IPS-11a (cell line): ENCODE data around the gene UTS2R.
"Not testable (repeated sequence)": the region's sequence is repeated elsewhere in the genome, so short reads cannot be mapped to it uniquely, and the experiment has no call there.

Source experiments
- H3K4me3 ChIP-seq: one replicate; pipeline ENCODE4 v1.5.1; 2013; ENCODE audit warnings: low read depth, low read length, control low read depth

The UTS2R gene

GRCh38 chr17:82353484-82353883, 18.1 kb upstream of the UTS2R start:
- no peak overlapping the region for H3K4me3 ChIP-seq

DNA sequence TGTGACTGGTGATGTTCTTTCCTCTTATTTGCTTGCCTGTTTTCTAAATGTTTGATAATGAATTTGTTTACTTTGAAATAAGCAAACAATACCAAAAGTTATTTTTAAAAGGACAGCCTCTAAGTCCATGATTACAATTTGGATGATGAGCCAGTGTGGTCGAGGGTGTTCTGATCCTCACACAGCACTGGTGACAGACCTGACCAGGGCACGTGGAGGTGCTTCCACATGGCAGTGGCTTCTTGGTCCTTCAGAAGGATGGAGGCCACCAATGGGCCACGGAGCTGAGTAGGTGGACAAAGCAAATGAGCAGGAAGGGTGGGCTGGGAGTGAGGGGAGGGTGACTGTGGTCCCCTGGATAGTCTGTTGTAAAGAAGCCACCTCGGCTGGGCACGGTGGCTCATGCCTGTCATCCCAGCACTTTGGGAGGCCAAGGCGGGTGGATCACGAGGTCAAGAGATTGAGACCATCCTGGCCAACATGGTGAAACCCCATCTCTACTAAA, 16.7 kb upstream of the UTS2R start:
- no peak overlapping the region for H3K4me3 ChIP-seq

DNA sequence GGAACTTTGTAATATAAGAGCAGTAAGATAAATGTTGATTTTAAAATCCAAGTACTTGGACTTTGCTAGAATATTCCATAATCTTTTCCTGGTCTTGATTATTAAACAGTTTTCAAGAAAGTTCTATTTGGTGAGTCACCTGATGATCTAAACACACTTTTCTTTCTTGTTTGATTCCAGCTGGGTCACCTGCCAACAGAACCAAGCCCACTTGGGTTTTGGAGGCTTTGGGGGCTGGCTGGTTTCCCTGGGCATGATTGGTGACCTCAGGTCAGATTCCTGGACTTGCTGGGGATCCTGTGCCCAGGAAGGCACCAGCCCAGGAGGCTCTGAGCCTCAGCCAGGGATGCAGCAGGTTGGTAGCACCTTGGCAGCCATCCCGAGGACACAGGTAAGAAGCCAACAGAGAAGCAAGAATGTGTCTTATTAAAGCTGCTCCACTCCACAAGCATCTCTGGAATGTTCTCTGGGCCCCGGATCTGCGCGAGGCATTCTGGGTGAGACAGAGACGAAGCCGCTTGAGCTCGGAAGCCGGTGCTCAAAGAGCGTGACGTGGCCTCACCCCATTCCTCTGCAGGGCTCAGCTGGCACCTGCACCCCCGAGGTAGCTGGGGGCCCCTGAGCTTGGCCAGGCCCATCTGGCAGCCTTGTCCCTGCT, 15.7 kb upstream of the UTS2R start:
- no peak overlapping the region for H3K4me3 ChIP-seq

DNA sequence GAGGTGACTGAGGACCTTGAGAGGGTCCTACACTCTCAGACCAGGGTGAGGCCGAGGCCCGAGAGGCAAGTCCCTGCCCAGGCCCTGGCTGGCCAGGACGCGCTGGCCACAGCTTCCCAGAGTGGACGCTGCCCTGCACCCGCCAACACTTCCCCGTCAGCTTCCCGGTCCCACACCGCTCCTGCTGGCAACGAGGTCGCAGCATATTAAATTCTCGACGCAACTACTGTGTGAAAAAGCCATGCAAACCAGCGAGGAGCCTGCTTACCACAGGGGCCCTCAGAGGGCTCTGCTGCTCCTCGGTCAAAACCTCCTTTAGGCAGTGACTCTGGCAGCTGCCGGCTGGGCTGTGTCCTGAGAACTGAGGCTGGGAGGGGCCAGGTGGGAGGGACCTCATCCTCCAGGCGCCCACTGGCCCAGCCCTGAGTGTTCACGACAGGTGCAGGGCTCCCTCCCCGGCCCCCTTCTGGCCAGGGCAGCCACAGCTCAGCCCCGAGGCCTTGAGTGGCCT, 14.7 kb upstream of the UTS2R start:
- H3K4me3 ChIP-seq, result no peak overlapping the region

- H3K4me3 ChIP-seq, result no peak overlapping the region
Observed at GRCh38 chr17:82357394-82357793, 14.2 kb upstream of the UTS2R start.

- H3K4me3 ChIP-seq, result no peak within 1 kb of the TSS
Observed at GRCh38 chr17:82358465-82359350, 12.9 kb upstream of the UTS2R start, which contains the start of gene TEX19. TEX19 (plus strand) TSS chr17:82359247; CDS start chr17:82362151, 2,904 bp downstream.

- not testable (repeated sequence) for H3K4me3 ChIP-seq
Observed at GRCh38 chr17:82359451-82360074, 12.0 kb upstream of the UTS2R start.

DNA sequence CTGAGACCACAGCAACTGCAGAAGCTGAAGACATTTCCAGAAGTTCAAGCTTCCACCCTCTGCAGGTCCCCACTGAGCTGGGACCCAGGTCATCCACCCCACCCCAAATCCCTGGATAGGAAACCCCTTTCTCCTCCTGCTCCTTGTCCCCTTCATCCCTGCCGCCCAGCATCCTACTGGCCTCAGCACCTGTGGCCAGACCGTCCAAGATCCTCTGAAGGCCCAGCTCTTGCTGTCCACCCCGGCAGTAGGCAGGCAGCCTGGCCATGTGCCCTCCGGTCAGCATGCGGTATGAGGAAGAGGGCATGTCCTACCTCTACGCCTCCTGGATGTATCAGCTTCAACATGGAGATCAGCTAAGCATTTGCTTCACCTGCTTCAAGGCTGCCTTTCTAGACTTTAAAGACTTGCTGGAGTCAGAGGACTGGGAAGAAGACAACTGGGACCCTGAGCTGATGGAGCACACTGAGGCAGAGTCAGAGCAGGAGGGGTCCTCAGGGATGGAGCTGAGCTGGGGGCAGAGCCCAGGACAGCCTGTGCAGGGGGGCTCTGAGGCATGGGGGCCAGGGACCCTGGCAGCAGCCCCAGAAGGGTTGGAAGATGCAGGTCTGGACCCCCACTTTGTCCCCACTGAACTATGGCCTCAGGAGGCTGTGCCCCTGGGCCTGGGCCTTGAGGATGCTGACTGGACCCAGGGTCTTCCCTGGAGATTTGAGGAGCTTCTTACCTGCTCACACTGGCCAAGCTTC, 9.5 kb upstream of the UTS2R start:
- H3K4me3 ChIP-seq, result no peak overlapping the region

GRCh38 chr17:82365606-82366295, 5.8 kb upstream of the UTS2R start:
- no peak overlapping the region for H3K4me3 ChIP-seq

DNA sequence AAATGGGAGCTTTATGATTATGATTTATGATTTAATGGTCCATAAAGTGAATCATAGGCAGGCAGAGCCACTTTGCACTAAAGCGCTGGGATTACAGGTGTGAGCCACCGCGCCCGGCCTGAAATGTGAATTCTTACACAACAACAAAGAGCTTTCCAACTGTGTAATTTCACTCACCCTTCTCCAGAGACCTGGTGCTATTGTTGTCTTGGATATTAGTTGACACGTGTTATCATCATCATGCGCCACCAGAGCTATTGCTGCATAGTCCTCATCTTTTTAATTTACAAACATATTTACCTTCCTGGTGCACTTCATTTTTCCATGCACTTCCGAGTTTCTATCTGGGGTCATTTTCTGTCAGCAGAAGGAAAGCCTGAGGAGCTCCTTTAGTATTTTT, 4.8 kb upstream of the UTS2R start:
- no peak overlapping the region for H3K4me3 ChIP-seq

GRCh38 chr17:82367724-82368524, 3.6 kb upstream of the UTS2R start:
- H3K4me3 ChIP-seq, result no peak overlapping the region

DNA sequence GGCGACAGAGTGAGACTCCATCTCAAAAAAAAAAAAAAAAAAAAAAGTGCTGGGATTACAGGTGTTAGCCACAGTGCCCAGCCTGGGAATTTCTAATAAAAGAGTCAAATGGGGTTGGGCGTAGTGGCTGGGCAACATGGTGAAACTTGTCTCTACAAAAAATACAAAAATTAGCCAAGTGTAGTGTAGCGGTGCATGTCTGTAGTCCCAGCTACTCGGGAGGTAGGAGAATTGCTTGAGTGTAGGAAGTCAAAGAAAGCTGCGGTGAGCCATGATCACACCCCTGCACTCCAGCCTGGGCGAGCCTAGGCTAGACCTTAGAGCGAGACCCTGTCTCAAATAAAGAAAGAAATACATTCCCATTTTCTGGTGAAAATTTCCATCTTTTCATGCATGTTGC, 2.4 kb upstream of the UTS2R start:
- no peak overlapping the region for H3K4me3 ChIP-seq

GRCh38 chr17:82370471-82371332, 863 bp upstream of the UTS2R start:
- H3K4me3 ChIP-seq, result no peak overlapping the region

- H3K4me3 ChIP-seq, result no peak overlapping the region
Observed at GRCh38 chr17:82372249-82373071, 895 bp downstream of the UTS2R start.

- H3K4me3 ChIP-seq, result not testable (repeated sequence)
Observed at GRCh38 chr17:82373072-82373452, 1.5 kb downstream of the UTS2R start.

- H3K4me3 ChIP-seq, result no peak overlapping the region
Observed at GRCh38 chr17:82373731-82374625, 2.4 kb downstream of the UTS2R start.
